HEK293T (cell line): ENCODE data around the gene PRKCE.

Experiments
- BHLHE40 ChIP-seq: fragments of 450-650 bp; IDR thresholded peaks from 2 replicates; pipeline ENCODE4 v1.6.1; 2016; ENCODE audit warnings: mild to moderate bottlenecking, moderate library complexity, borderline replicate concordance
- CTBP1 ChIP-seq: fragments of 450-650 bp; IDR thresholded peaks from 2 replicates; pipeline ENCODE4 v1.6.1; 2016; ENCODE audit warnings: borderline replicate concordance
- FOXA1 ChIP-seq: fragments of 450-650 bp; IDR thresholded peaks from 2 replicates; pipeline ENCODE4 v1.6.1; 2016; ENCODE audit warnings: mild to moderate bottlenecking
- FOXK2 ChIP-seq: fragments of 450-650 bp; IDR thresholded peaks from 2 replicates; pipeline ENCODE4 v1.6.1; 2016; ENCODE audit warnings: mild to moderate bottlenecking
- LEF1 ChIP-seq: fragments of 450-650 bp; IDR thresholded peaks from 2 replicates; pipeline ENCODE4 v1.6.1; 2017; ENCODE audit warnings: mild to moderate bottlenecking, borderline replicate concordance
- SP1 ChIP-seq: fragments of 450-650 bp; IDR thresholded peaks from 2 replicates; pipeline ENCODE4 v1.6.1; 2017
- TARDBP ChIP-seq: fragments of 450-650 bp; IDR thresholded peaks from 2 replicates; pipeline ENCODE4 v1.6.1; 2016
- ZNF384 ChIP-seq: fragments of 450-650 bp; IDR thresholded peaks from 2 replicates; pipeline ENCODE4 v1.6.1; 2016

DNA sequence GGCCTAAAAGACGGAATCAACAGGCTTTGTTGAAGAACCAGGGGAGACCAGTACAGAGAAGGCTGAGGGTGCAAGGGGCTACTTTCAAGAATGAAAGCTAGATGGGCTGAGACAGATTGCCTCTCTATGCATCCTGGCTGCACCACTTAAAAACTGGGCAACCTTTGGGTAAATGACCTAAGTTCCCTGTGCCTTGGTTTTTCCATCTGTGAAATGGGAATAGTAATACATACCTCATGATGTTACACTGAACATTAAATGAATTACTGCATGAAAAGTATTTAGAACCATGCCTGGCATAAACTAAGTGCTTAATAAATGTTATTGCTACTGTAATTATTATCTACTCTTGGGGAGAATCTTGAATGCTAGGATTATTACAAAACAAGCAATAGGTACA lies 106.5 kb downstream of the PRKCE start:
- no peak for TF ChIP-seq SP1
- no peak for TF ChIP-seq TARDBP
- no peak for TF ChIP-seq ZNF384
- TF ChIP-seq CTBP1: no peak
- no peak for TF ChIP-seq BHLHE40
- TF ChIP-seq FOXK2: no peak
- TF ChIP-seq LEF1: no peak
- no peak for TF ChIP-seq FOXA1
